ENCODE data around the gene PRPF40B.

The PRPF40B gene

DNA sequence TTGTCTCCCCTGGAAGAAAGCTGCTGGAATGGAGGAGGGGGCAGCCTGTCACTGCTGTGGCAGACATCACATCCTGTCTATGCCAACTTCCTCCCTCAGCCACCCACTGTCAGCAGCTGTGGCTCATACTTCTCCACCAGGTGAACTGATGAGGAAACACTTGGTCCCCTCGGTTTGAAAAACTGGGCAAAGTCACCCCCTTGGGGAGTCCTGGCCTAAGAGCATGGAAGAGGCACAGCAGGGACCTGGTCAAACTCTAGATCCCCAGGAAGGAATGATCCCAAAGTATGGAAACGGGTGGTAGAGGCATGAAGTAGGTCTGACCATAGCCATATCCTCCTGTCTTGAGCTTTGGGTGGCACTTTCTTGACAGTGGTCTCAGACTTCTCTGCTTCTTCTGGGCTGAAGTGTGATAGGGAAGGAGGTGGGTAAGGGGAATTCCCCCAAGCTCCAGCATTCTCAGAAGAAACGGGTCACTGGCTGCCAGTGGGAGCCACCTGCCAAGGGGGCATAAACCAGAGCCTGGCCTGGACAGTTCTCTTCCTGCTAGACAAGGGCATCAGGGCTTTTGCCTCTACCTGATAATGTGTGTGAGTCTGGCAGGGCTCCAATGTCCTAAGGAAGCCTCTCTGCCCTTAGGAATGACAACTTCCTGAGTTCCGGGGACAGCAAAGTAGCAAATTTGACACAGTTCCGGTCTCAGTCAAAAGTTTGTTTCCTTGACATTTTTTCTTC lies 47.8 kb downstream of the PRPF40B start:
- DNase-seq: no peak

DNA sequence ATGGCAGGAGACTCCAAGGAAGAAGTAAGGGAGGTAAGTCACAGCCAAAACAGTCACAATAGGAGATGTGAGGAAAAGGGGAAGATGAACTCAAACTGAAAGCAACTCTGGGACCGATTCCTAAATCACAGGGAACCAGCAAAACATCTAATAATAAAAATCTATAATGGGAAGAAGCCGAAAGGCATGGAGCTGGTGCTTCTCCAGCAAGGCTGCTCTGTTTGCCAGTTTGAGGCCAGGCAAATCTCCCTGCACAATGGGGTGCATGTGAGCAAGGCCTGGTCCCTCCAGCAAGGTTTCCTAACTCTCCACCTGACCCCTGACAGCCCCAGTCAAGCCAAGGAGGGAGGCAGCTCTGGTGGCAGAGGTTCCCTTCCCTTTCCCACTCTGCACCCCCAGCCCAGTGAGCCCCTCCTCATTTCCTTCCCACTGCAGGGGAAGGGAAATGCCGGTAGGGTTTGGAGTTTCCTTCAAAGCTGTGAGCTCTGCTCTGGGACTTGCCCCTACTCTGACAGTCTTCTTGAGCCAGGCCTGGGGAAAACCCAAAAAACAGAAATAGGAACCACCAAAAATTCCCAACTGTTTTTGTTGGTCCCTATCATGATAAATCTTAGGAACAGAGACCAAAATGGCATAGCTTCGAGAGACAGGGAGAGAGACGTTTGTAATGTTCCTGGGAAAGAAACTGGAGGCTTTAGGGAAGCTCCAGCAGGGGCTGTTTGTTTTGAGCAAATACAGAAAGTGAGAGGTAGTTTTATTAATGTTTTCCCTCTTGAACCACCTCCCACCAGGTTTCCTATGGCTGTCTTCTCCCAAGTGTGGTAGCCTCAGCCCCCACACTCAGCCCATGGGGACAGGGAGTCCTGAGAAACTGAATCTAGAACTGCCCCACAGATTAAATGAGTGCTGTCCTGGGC lies 49.2 kb downstream of the PRPF40B start:
- in situ Hi-C loops (cut with HindIII; ENCODE audit: low pct_ligation_motif_present, low pct_unique_long_range_greater_than_20kb, low sequenced_read_pairs): no loop called here
- DNase-seq: no peak

More for the DNA sequence above, 47.8 kb downstream of the PRPF40B start:
- in situ Hi-C loops (cut with HindIII; ENCODE audit: low pct_ligation_motif_present, low pct_unique_long_range_greater_than_20kb, low sequenced_read_pairs): no loop called here

GRCh38 chr12:49673446-49674317 lies 50.3 kb downstream of the PRPF40B start:
- DNase-seq: no peak
- in situ Hi-C loops (cut with HindIII; ENCODE audit: low pct_ligation_motif_present, low pct_unique_long_range_greater_than_20kb, low sequenced_read_pairs): no loop called here

DNA sequence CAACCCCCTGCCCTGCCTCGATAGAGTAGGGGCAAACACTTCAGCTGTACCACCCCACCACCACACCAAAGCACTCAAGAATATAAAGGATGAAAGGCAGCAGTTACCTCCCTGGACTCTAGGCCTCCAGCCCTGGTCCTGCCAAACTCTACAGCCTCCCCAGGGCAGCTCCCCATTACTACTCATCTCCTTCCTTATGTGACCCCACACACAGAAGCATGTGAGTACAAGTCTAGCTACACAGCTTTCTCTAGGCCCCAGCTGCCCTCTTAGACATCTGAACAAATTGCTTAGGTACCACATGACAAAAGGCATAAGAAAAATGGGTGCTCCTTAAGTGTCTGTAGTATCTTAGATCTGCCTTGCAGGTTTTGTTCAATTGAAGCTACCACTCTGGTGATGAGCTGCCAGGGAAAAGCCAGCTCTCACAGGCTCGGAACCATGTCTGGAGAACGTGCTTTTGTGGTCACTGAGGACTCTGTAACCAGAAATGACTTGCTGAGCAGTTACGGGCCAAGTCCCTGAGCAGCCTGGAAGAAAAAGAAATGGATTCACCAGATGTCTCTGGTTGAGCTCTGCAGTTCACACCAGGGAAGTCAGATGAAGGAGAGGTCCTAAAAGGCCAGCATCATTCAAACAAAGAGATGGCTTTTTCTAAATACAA lies 51.1 kb downstream of the PRPF40B start:
- no peak for DNase-seq
- in situ Hi-C loops (cut with HindIII; ENCODE audit: low pct_ligation_motif_present, low pct_unique_long_range_greater_than_20kb, low sequenced_read_pairs): no loop called here

GRCh38 chr12:49675137-49675536 lies 51.8 kb downstream of the PRPF40B start:
- no peak for DNase-seq
- in situ Hi-C loops (cut with HindIII; ENCODE audit: low pct_ligation_motif_present, low pct_unique_long_range_greater_than_20kb, low sequenced_read_pairs): no loop called here

DNA sequence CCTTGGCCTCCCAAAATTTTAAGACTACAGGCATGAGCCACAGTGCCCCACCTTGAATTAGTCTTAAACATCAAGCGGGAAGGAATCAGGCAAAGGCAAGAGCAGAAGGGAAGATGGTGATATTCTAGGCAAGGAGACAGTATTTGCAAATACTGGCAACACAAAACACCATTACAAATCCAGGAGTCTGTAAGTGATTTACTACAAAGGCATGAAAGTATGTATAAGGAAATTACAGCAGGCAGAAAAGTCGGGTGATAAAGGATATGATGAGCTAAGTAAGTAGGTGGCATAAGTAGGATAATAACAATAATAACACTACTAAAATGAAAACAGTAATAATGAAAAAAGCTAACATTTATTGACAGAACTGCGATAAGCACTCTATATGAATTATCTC lies 55.4 kb downstream of the PRPF40B start:
- in situ Hi-C loops (cut with HindIII; ENCODE audit: low pct_ligation_motif_present, low pct_unique_long_range_greater_than_20kb, low sequenced_read_pairs): no loop called here
- no peak for DNase-seq

DNA sequence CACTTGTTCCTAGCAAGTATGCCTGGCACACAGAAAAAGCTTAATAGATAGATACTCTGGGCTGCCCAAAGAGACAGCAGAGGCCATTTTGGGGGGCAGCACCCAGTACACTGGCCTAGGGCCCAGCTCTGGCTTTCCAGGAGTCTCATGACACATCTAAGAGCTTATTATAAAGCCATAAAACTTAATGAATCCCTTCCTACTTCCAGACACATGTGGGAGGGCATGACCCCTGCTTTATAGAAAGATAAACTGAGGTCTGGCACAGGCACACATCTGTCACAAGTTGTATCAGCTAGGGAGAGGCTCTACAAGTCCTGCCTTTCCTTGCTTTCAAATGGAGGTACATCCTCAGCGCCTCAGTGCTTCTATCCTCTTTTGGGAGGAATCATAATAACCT lies 56.7 kb downstream of the PRPF40B start:
- in situ Hi-C loops (cut with HindIII; ENCODE audit: low pct_ligation_motif_present, low pct_unique_long_range_greater_than_20kb, low sequenced_read_pairs): no loop called here
- no peak for DNase-seq

DNA sequence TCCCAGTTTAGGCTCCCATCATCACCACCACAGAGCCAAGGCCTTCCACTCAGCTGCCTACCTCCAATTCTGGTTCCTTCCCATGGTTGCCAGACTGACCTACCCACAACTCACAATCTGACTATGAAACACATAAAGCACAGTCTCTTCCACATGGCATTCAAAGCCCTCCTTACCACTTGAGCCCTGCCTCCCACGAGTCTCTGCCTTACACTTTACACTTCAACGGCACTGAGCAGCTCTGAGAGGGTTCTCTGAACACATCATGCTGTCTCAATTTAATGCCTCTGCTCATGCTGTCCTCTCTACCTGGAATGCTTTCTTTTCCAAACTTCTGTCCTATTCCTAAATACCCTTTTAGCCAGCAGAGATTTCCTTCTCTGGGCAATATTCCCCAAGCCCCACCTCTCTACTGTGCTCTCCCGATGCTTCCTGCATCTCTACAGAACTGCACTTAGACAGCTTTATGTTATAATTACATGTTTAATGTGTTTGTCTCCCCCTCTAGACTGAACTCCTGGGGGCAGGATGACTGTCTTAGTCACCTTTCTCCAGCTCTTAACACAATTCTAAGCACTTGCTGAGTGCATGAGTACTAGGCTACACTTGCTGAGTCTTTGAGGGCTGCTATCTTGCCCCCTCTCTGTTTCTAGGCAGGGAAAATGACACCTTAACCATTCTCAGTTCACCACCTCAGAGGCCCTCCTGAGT lies 60.4 kb downstream of the PRPF40B start:
- in situ Hi-C loops (cut with HindIII; ENCODE audit: low pct_ligation_motif_present, low pct_unique_long_range_greater_than_20kb, low sequenced_read_pairs): no loop called here
- no peak for DNase-seq

DNA sequence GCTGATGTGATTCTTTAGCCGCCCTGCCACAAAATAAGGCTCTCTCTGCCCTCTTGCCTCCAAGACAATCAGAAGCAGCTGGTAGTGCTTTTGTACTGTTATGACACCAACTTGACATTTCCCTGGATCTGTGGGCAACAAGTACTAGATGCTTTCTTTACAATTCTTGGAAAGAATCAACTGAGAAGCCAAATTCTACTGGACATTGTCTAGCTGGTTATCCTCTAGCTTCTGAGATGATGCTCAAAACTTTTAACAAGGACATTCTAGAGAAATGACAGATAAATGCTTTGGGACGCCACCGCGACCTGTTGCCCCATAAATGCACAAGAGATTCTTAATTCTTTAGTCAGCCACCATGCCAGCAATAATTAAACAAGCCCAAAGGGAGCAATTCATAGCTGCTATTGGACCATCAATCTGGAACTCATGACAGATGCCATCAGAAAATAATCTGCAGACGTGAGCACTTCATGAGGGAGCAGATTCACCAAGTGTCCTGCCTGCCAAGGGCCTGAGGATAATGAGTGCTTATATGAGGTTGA lies 61.0 kb downstream of the PRPF40B start:
- DNase-seq: no peak
- in situ Hi-C loops (cut with HindIII; ENCODE audit: low pct_ligation_motif_present, low pct_unique_long_range_greater_than_20kb, low sequenced_read_pairs): no loop called here

- in situ Hi-C loops (cut with HindIII; ENCODE audit: low pct_ligation_motif_present, low pct_unique_long_range_greater_than_20kb, low sequenced_read_pairs): no loop called here
- DNase-seq: no peak
Observed at GRCh38 chr12:49687941-49688340, 64.6 kb downstream of the PRPF40B start.

GRCh38 chr12:49689237-49689636 lies 65.9 kb downstream of the PRPF40B start:
- in situ Hi-C loops (cut with HindIII; ENCODE audit: low pct_ligation_motif_present, low pct_unique_long_range_greater_than_20kb, low sequenced_read_pairs): no loop called here
- no peak for DNase-seq

- DNase-seq: no peak
- in situ Hi-C loops (cut with HindIII; ENCODE audit: low pct_ligation_motif_present, low pct_unique_long_range_greater_than_20kb, low sequenced_read_pairs): no loop called here
Observed at GRCh38 chr12:49689785-49690184, 66.4 kb downstream of the PRPF40B start.

DNA sequence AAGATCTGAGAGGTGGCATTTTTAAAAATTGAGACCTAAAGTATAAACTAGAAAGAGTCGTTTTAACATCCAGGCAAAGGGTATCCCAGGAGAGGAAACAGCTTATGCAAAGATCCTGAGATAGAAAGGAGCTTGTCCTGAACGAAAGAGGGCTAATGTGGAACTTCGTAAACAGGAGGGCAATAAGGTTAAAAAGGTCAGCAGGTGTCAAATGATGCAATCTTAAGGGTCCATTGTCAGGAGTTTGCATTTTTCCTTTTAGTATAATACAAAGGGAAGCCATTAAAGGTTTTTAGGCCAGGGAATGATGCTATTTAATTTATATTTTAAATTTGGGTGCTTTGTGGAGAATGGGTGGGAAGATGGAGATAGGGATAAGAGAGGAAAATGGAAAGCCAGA lies 69.5 kb downstream of the PRPF40B start:
- in situ Hi-C loops (cut with HindIII; ENCODE audit: low pct_ligation_motif_present, low pct_unique_long_range_greater_than_20kb, low sequenced_read_pairs): no loop called here
- DNase-seq: no peak

DNA sequence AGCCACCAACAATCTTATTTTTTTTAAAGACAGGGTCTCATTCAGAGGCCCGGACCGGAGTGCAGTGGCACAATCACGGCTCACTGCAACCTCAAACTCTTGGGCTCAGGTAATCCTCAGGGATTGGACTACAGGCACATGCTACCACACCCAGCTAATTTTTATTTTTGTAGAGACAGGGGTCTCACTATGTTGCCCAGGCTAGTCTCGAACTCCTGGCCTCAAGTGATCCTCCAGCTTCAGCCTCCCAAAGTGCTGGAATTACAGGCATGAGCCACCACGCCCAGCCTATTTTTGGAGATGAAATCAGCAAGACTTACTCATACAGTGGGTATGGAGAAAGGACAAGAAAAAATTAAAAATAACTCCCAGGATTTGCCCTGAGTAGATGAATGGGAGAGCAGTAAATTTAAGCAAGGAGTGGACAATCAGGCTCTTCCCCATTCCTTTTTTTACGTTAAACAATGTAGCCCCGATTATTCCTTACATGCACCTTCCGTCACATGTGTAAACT lies 70.6 kb downstream of the PRPF40B start:
- in situ Hi-C loops (cut with HindIII; ENCODE audit: low pct_ligation_motif_present, low pct_unique_long_range_greater_than_20kb, low sequenced_read_pairs): no loop called here
- no peak for DNase-seq

All from ACHN (cell line).